Astrocyte of the spinal cord (primary cell): ENCODE measurements around the gene ASIC5.

Experiments
- DNase-seq: peaks from one replicate; pipeline ENCODE4 v3.0.0; 2011; ENCODE audit warnings: low read depth, low spot score
- H3K4me3 ChIP-seq: 2 replicates; pipeline ENCODE4 v1.5.1; 2011; ENCODE audit warnings: low read depth, mild to moderate bottlenecking, low read length, moderate library complexity
- in situ Hi-C: cut with HindIII; loops from 2 replicates; pipeline ENCODE4 v1.10.0; 2017; ENCODE audit warnings: low sequenced_read_pairs
- TF ChIP-seq, protein P1 (sequence below): IDR thresholded peaks from 2 replicates; pipeline ENCODE4 v1.5.1; 2012; ENCODE audit warnings: low read depth, mild to moderate bottlenecking, low read length, inconsistent platforms

The ASIC5 gene

DNA sequence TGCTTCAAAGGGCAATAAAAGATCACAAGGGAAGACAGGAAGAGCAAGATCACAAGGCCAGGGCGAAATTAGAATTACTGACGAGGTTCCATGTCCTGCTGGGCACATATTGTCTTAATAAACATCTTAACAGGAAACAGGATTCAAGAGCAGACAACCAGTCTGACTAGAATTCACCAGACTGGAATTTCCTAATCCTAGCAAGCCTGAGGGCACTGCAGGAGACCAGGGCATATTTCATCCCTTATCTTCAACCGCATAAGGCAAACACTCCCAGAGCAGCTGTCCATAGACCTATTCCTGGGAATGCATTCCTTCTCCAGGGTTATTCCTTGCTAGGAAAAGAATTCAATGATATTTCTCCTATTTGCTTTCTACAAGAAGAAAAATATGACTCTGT is 25.0 kb upstream of the ASIC5 start:
- TF ChIP-seq, protein P1, sequence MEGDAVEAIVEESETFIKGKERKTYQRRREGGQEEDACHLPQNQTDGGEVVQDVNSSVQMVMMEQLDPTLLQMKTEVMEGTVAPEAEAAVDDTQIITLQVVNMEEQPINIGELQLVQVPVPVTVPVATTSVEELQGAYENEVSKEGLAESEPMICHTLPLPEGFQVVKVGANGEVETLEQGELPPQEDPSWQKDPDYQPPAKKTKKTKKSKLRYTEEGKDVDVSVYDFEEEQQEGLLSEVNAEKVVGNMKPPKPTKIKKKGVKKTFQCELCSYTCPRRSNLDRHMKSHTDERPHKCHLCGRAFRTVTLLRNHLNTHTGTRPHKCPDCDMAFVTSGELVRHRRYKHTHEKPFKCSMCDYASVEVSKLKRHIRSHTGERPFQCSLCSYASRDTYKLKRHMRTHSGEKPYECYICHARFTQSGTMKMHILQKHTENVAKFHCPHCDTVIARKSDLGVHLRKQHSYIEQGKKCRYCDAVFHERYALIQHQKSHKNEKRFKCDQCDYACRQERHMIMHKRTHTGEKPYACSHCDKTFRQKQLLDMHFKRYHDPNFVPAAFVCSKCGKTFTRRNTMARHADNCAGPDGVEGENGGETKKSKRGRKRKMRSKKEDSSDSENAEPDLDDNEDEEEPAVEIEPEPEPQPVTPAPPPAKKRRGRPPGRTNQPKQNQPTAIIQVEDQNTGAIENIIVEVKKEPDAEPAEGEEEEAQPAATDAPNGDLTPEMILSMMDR: no peak
- DNase-seq: no peak
- H3K4me3 ChIP-seq: no peak overlapping the region
- in situ Hi-C loops: no loop called here

- no peak overlapping the region for H3K4me3 ChIP-seq
- in situ Hi-C loops: no loop called here
- DNase-seq: no peak
- TF ChIP-seq, protein P1: no peak
Observed at GRCh38 chr4:155889946-155890345, 23.9 kb upstream of the ASIC5 start.

DNA sequence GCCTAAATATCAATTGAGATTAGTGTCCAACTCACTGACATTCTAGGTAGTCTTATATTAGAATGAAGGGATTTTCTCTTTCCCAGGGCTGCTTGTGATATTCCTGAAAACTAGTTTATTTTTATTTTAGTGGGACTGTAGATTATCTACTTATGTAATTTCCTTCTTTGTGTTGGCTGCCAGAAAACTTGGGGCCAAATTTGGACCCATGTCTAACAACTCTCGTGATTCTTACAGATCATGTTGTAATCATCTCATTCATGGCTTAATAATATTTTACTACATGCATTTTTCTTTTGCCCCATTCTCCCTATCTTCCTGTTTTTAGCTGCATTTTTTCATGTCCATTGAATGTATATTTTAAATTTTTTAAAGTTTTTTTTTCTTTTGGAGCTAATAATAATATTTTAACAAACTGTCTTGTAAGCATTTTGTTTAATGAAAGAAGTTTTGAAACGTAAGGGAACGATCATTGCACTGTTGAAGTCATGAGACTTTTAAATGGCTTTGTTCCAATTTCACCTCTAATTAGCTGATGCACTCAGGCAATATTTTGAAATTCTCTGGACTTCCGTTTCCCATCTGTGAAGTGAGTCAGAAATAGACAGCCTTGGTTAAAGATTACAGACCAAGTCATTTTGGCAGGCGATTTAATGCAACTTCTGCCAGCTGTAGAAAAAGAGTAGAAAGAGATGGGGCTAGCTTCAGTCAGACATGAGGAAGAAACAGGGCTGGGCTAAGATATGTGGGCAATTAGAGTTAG is 23.1 kb upstream of the ASIC5 start:
- TF ChIP-seq, protein P1: no peak
- in situ Hi-C loops: no loop called here
- no peak overlapping the region for H3K4me3 ChIP-seq
- DNase-seq: peak; percentile 82

DNA sequence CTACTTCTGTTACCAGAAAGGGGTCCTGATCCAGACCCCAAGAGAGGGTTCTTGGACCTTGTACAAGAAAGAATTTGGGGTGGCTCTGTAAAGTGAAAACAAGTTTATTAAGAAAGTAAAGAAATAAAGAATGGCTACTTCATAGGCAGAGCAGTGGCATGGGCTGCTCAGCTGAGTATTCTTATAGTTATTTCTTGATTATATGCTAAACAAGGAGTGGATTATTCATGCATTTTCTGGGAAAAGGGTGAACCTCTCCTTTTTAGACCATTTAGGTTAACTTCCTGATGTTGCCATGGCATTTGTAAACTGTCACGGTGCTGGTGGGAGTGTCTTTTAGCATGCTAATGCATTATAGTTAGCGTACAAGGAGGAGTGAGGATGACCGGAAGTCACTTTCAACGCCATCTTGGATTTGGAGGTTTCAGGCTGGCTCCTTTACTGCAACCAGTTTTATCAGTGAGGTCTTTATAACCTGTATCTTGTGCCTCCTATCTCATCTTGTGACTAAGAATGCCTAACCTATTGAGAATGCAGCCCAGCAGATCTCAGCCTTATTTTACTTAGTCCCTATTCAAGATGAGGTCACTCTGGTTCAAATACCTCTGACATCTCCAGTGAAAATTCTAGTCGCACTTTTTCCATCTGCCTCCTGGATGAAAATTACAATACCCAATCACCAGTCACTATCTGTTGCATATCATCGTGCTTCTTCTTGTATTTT is 21.9 kb upstream of the ASIC5 start:
- H3K4me3 ChIP-seq: no peak overlapping the region
- in situ Hi-C loops: no loop called here
- TF ChIP-seq, protein P1: no peak
- DNase-seq: no peak

DNA sequence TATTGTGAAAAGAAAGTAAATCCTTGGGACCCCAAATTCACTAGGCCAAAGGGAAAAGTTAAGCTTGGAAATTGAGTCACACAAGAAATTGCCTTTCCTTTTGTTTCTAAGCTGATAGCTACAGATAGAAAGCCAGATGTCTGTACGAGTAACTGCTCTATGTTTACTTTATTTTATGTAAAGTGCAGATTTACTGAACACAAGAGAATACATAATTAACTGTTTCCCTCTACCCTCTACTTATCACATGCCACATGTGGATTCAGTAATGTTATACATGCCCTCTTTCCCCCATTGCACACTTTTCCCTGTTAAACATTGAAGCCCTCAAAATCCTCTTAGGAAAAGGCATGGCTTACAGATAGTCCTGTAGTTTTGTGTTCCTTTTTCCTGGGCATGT is 21.0 kb upstream of the ASIC5 start:
- TF ChIP-seq, protein P1: no peak
- in situ Hi-C loops: no loop called here
- no peak overlapping the region for H3K4me3 ChIP-seq
- DNase-seq: no peak

GRCh38 chr4:155885666-155886065 is 19.6 kb upstream of the ASIC5 start:
- TF ChIP-seq, protein P1: no peak
- H3K4me3 ChIP-seq: no peak overlapping the region
- in situ Hi-C loops: no loop called here
- DNase-seq: no peak
